ENCODE results near the gene TTBK1. TPM values are rescaled to one million over a fixed set of nuclear protein-coding genes. Genes with fewer than 3 reads are reported as not detected.

The TTBK1 gene
- total RNA-seq, 2 donors from 2014 or later: 0.48 to 1.0 TPM

DNA sequence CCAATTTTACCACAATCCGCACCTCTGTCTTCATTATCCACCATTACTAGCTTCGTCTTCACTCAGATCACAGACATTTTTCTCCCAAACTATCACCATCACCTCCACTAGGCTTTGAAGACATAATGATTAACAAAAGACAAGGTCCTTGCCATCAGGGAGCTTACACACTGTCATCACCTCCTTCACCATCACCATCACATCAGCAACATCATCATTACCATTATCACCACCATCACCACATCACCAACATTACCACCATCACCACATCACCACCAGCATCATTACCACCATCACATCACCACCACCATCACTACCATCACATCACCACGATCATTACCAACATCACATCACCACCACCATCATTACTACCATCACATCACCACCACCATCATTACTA, 50.4 kb downstream of the TTBK1 start:
- TF ChIP-seq, protein P1, sequence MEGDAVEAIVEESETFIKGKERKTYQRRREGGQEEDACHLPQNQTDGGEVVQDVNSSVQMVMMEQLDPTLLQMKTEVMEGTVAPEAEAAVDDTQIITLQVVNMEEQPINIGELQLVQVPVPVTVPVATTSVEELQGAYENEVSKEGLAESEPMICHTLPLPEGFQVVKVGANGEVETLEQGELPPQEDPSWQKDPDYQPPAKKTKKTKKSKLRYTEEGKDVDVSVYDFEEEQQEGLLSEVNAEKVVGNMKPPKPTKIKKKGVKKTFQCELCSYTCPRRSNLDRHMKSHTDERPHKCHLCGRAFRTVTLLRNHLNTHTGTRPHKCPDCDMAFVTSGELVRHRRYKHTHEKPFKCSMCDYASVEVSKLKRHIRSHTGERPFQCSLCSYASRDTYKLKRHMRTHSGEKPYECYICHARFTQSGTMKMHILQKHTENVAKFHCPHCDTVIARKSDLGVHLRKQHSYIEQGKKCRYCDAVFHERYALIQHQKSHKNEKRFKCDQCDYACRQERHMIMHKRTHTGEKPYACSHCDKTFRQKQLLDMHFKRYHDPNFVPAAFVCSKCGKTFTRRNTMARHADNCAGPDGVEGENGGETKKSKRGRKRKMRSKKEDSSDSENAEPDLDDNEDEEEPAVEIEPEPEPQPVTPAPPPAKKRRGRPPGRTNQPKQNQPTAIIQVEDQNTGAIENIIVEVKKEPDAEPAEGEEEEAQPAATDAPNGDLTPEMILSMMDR (IDR thresholded peaks at IDR 0.05): no peak
- DNase-seq: no peak
- Histone ChIP-seq H3K9me3 (no peaks in the 10 kb centered on the region), H3K36me3 (no peaks in the 10 kb centered on the region), H3K4me1 (no peaks in the 10 kb centered on the region), H3K4me3 (no peak overlapping the region), H3K27me3 (no peaks in the 10 kb centered on the region), H3K27ac (no peak overlapping the region), H3K9ac (ENCODE audit: low read depth in 2 of 2, low read length in 2 of 2) (no peak overlapping the region)
- intact Hi-C loops (cut with DNase I): no loop called here

- H3K4me3 ChIP-seq: no peak overlapping the region
- no peaks in the 10 kb centered on the region for H3K36me3 ChIP-seq
- DNase-seq: no peak
- H3K4me1 ChIP-seq: no peaks in the 10 kb centered on the region
- no peak overlapping the region for H3K9ac ChIP-seq (ENCODE audit: low read depth in 2 of 2, low read length in 2 of 2)
- H3K27me3 ChIP-seq: no peaks in the 10 kb centered on the region
- intact Hi-C loops (cut with DNase I): no loop called here
- TF ChIP-seq, protein P1 (IDR thresholded peaks at IDR 0.05): no peak
- no peak overlapping the region for H3K27ac ChIP-seq
- no peaks in the 10 kb centered on the region for H3K9me3 ChIP-seq
Observed at GRCh38 chr6:43294536-43294935, 51.3 kb downstream of the TTBK1 start.

GRCh38 chr6:43295456-43295855, 52.2 kb downstream of the TTBK1 start:
- H3K27me3 ChIP-seq: no peaks in the 10 kb centered on the region

DNA sequence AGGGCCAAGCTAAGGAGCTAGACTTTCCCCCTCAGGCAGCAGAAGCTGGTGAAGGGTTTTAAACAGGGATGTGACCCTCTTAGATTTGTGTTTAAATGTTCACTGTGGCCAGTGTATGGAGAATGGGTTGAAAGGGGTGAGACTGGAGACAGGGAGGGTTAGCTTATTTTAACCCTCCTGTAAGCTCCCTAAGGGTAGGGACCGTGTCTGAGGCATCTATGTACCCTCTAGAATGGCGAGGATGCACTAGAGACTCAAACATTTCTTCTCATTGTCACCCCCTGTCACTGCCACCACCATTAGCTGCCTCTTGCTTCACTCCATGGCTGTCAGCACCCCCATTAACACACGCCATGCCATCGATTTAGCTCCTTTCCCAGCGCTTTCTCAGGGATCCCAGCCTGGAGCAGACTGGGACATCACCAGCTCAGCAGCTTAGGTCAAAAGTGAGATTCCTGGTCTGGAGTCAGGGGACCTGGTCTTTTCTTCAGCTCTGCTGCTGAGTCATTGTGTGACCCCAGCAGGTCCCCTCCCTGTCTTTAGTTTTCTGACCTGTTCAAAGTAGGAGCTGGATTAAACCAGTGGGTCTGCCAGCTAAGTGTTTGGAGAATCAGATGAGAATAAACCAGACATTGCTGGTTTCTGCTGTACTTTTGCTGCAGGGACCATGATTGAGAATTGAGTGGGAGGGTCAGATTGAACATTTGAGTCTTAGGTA, 53.7 kb downstream of the TTBK1 start:
- Histone ChIP-seq H3K4me1 (no peaks in the 10 kb centered on the region), H3K27me3 (no peaks in the 10 kb centered on the region)
- no peak for DNase-seq

More at GRCh38 chr6:43295456-43295855, 52.2 kb downstream of the TTBK1 start:
- Histone ChIP-seq H3K9ac (ENCODE audit: low read depth in 2 of 2, low read length in 2 of 2) (no peak overlapping the region), H3K36me3 (no peaks in the 10 kb centered on the region), H3K27ac (no peak overlapping the region), H3K9me3 (no peaks in the 10 kb centered on the region), H3K4me1 (no peaks in the 10 kb centered on the region), H3K4me3 (no peak overlapping the region)
- intact Hi-C loops (cut with DNase I): no loop called here
- TF ChIP-seq, protein P1 (IDR thresholded peaks at IDR 0.05): no peak
- no peak for DNase-seq

DNA sequence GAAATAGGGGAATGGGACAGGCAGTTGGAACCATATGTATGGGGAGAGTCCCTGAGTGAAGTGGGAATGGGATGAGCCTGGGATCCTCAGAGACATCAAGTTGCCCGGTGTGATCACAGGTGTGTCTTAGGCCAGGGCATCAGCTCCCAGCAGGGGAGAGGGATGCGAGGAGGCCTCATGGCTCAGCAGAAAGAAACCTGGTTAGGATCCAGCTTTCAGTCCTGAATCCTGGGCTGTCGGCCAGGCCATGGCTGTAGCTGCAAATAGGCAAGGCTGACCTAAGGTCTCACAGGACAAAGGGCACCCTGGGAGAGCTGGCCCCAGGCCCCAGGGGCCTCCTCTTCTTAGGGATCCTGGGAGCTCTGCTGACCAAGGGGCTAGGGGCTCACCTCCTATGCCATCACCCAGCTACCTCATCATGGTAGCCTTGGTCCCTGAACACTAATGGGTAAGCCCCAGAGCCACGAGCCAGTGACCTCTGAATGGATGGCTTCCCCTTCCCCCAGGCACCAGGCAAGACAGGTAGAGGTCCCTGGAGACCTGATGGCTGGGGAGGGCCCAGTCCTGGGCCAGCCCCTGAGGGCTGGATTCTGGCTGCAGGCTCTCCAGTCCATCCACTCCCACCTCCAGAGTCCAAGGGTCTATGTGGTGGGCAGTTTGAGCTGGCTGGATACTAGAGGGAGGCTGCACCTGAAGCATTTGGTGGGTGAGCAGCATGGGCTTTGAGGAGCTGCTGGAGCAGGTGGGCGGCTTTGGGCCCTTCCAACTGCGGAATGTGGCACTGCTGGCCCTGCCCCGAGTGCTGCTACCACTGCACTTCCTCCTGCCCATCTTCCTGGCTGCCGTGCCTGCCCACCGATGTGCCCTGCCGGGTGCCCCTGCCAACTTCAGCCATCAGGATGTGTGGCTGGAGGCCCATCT, 54.6 kb downstream of the TTBK1 start, which contains the start of gene SLC22A7:
Gene SLC22A7 (plus strand): TSS at position 617 of the 921 bp plus-strand sequence. CDS start 99 bp downstream, at position 716.
- TF ChIP-seq, protein P1 (IDR thresholded peaks at IDR 0.05): no peak
- H3K9me3 ChIP-seq: no peaks in the 10 kb centered on the region
- H3K4me3 ChIP-seq: no peak within 1 kb of the TSS
- H3K27me3 ChIP-seq: no peaks in the 10 kb centered on the region
- intact Hi-C loops (cut with DNase I): no loop called here
- H3K9ac ChIP-seq (ENCODE audit: low read depth in 2 of 2, low read length in 2 of 2): peak within 1 kb of the TSS in 1 of 2 donors; percentile 12
- no peak for DNase-seq
- no peaks in the 10 kb centered on the region for H3K4me1 ChIP-seq
- no peaks in the 10 kb centered on the region for H3K36me3 ChIP-seq
- H3K27ac ChIP-seq: no peak within 1 kb of the TSS

More for the DNA sequence above, 53.7 kb downstream of the TTBK1 start:
- Histone ChIP-seq H3K36me3 (no peaks in the 10 kb centered on the region), H3K9ac (ENCODE audit: low read depth in 2 of 2, low read length in 2 of 2) (no peak overlapping the region), H3K4me3 (no peak overlapping the region), H3K9me3 (no peaks in the 10 kb centered on the region), H3K27ac (no peak overlapping the region)
- TF ChIP-seq, protein P1 (IDR thresholded peaks at IDR 0.05): no peak
- intact Hi-C loops (cut with DNase I): no loop called here

Data from colonic mucosa (tissue), 4 donors.